A673 (cell line): ENCODE measurements around the gene NPFF. TPM values are rescaled to one million over a fixed set of nuclear protein-coding genes. Genes with fewer than 3 reads are reported as not detected.

ENCODE experiments used
- BruUV-seq: library from RNA; stranded (reverse); fragments of 400-500 nt; replicated peaks from 2 replicates; lab custom pipeline; 2021; lab: Mats Ljungman, UMichigan
- CTCF ChIA-PET: fragments of 300-600 bp; sonication (Branson Sonifier 250); formaldehyde crosslinking; loops from one replicate; lab custom pipeline; 2022; ENCODE audit warnings: antibody characterized with exemption; lab: Charles Lee
- POLR2A ChIA-PET: fragments of 300-600 bp; sonication (Branson Sonifier 250); formaldehyde crosslinking; loops from one replicate; lab custom pipeline; 2022; ENCODE audit warnings: antibody characterized with exemption; ENCODE audit not compliant: low non-redundant PET; lab: Charles Lee
- DNase-seq: peaks from one replicate; pipeline ENCODE4 v3.0.0-alpha.2; 2015; ENCODE audit warnings: low spot score
- H3K27ac ChIP-seq: fragments of 200-600 bp; sonication (generic); 2 replicates; pipeline ENCODE4 v1.5.1; 2016; ENCODE audit warnings: mixed run types, low read depth, mild to moderate bottlenecking, mixed read lengths, antibody characterized with exemption, low read length; ENCODE audit not compliant: poor library complexity, severe bottlenecking
- H3K27me3 ChIP-seq: fragments of 200-600 bp; sonication (generic); replicated peaks from 2 replicates; pipeline ENCODE4 v1.6.1; 2017; ENCODE audit warnings: mixed run types, low read depth, mild to moderate bottlenecking, mixed read lengths, antibody characterized with exemption, low read length; ENCODE audit not compliant: insufficient read depth, poor library complexity
- H3K36me3 ChIP-seq: fragments of 200-600 bp; sonication (generic); 2 replicates; pipeline ENCODE4 v1.6.1; 2016; ENCODE audit warnings: mixed run types, mild to moderate bottlenecking, mixed read lengths, antibody characterized with exemption, low read length; ENCODE audit not compliant: insufficient read depth, poor library complexity, severe bottlenecking
- H3K4me1 ChIP-seq: fragments of 200-600 bp; sonication (generic); 2 replicates; pipeline ENCODE4 v1.6.1; 2017; ENCODE audit warnings: mixed run types, mild to moderate bottlenecking, mixed read lengths, antibody characterized with exemption, low read length; ENCODE audit not compliant: insufficient read depth, poor library complexity, severe bottlenecking
- H3K4me3 ChIP-seq: fragments of 200-600 bp; sonication (generic); 2 replicates; pipeline ENCODE4 v1.5.1; 2016; ENCODE audit warnings: low read depth, mixed run types, mild to moderate bottlenecking, mixed read lengths, low read length; ENCODE audit not compliant: poor library complexity, severe bottlenecking
- H3K9me3 ChIP-seq: fragments of 200-600 bp; sonication (generic); 2 replicates; pipeline ENCODE4 v1.6.1; 2016; ENCODE audit warnings: mixed run types, low read depth, mild to moderate bottlenecking, mixed read lengths, antibody characterized with exemption, low read length; ENCODE audit not compliant: poor library complexity, severe bottlenecking
- EZH2 ChIP-seq: fragments of 200-600 bp; sonication (generic); IDR thresholded peaks from 2 replicates; pipeline ENCODE4 v1.6.1; 2017; ENCODE audit warnings: borderline replicate concordance, low read depth, mild to moderate bottlenecking, mixed read lengths, antibody characterized with exemption, low read length; ENCODE audit not compliant: poor library complexity, severe bottlenecking
- intact Hi-C: fragments of 100-400 bp; cut with micrococcal nuclease; formaldehyde crosslinking; loops from one replicate; pipeline ENCODE4 v1.10.0; 2022; ENCODE audit not compliant: unreplicated experiment
- total RNA-seq: library from RNA; stranded (reverse); gene quantifications from 2 replicates; pipeline ENCODE4 v1.2.3, GENCODE V29; 2021
- TF ChIP-seq, protein P1 (sequence below): fragments of 300-800, 200-600 bp; sonication (generic); conservative IDR thresholded peaks from 2 replicates; pipeline ENCODE4 v1.5.1; 2017; ENCODE audit warnings: low read depth, mild to moderate bottlenecking, antibody characterized with exemption, low read length, moderate library complexity, mixed read lengths

Gene NPFF
- total RNA-seq, 1 experiment from 2014 or later: not detected

DNA sequence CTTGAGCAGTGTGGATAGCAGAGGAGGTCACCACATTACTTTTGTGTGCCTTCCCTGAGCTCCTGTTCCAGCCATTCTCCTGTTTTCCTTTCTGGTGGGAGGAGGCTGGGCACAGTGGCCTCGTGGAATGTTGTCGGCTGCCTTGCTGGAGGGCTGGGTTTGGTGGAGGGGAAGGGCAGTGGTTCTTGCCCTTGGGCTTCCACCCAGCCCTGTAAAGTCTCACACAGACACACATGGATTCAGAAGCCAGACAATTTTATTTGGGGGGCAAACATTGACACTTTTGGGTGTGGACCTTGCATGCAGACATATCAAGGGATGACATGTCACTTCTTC is 866 bp downstream of the NPFF start:
- peaks cover 23% of the 10 kb centered on the region for H3K4me1 ChIP-seq
- no peak overlapping the region for H3K27ac ChIP-seq
- no peak overlapping the region for H3K4me3 ChIP-seq
- intact Hi-C loops: loop anchor here (10.0 kb wide), 1 partner anchor 768 kb away; no protein-coding TSS in a partner anchor
- no peaks in the 10 kb centered on the region for H3K27me3 ChIP-seq
- peaks cover 33% of the 10 kb centered on the region for H3K36me3 ChIP-seq
- H3K9me3 ChIP-seq: no peaks in the 10 kb centered on the region
- CTCF ChIA-PET: no interaction called here
- POLR2A ChIA-PET: no interaction called here
- DNase-seq: no peak
- no peak for TF ChIP-seq EZH2
- TF ChIP-seq, protein P1, sequence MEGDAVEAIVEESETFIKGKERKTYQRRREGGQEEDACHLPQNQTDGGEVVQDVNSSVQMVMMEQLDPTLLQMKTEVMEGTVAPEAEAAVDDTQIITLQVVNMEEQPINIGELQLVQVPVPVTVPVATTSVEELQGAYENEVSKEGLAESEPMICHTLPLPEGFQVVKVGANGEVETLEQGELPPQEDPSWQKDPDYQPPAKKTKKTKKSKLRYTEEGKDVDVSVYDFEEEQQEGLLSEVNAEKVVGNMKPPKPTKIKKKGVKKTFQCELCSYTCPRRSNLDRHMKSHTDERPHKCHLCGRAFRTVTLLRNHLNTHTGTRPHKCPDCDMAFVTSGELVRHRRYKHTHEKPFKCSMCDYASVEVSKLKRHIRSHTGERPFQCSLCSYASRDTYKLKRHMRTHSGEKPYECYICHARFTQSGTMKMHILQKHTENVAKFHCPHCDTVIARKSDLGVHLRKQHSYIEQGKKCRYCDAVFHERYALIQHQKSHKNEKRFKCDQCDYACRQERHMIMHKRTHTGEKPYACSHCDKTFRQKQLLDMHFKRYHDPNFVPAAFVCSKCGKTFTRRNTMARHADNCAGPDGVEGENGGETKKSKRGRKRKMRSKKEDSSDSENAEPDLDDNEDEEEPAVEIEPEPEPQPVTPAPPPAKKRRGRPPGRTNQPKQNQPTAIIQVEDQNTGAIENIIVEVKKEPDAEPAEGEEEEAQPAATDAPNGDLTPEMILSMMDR: no peak
- BruUV-seq: no TSS peak

DNA sequence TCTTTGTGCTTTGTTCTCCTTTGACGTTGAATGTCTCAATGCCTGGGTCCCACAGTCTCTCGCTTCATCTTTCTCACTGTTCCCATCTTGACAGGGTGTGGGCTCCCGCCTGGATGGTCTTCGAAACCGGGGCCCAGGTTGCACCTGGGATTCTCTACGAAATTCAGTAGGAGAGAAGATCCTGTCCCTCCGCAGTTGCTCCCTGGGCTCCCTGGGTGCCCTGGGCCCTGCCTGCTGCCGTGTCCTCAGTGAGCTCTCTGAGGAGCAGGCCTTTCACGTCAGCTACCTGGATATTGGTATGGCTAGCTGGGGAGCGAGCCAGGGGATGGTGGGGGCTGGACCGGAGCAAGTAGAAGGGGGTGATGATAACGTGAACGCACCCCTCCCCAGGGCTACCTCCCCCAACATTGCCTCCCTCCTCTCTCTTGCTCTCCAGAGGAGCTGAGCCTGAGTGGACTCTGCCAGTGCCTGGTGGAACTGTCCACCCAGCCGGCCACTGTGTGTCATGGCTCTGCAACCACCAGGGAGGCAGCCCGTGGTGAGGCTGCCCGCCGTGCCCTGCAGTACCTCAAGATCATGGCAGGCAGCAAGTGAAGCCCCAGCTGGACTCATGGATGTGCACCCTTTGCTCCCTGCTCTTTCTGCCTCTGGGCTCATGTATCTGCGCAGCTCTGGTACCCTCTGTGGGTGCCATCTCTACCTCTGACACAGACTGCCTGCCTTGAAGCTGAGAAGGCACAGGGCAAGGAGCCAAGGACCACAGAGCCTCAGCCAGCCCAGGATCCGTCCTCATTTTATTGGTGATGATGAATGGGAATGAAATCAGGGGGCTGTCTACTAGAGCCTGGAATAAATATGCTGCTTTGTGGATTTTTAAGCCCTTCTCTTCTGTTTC is 1.5 kb downstream of the NPFF start:
- no peak overlapping the region for H3K4me3 ChIP-seq
- no TSS peak for BruUV-seq
- H3K27me3 ChIP-seq: no peaks in the 10 kb centered on the region
- H3K36me3 ChIP-seq: peaks cover 33% of the 10 kb centered on the region
- H3K27ac ChIP-seq: no peak overlapping the region
- ChIA-PET POLR2A (no interaction called here), CTCF (no interaction called here)
- TF ChIP-seq, protein P1: no peak
- no peak for TF ChIP-seq EZH2
- no peaks in the 10 kb centered on the region for H3K9me3 ChIP-seq
- intact Hi-C loops: loop anchor here (10.0 kb wide), 1 partner anchor 769 kb away; no protein-coding TSS in a partner anchor
- peaks cover 23% of the 10 kb centered on the region for H3K4me1 ChIP-seq
- DNase-seq: no peak

DNA sequence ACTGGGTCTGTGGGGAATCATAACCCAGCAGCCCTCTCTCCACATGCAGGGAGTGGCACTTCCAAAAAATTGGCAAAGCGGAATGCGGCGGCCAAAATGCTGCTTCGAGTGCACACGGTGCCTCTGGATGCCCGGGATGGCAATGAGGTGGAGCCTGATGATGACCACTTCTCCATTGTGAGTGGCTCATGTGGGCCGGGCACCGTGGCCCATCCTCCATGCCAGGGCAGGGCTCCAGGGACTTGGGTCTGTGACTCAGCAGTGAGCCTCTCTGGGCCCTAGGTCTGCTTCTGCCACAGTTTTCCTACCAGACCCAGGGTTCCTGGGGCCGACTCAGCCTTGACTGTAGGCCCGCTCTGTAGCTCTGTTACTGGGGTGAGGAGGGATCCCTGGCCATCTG is 2.2 kb downstream of the NPFF start:
- H3K27ac ChIP-seq: no peak overlapping the region
- no TSS peak for BruUV-seq

More for the DNA sequence above, 2.2 kb downstream of the NPFF start:
- Histone ChIP-seq H3K4me1 (peaks cover 26% of the 10 kb centered on the region), H3K36me3 (peaks cover 33% of the 10 kb centered on the region), H3K4me3 (no peak overlapping the region), H3K9me3 (no peaks in the 10 kb centered on the region), H3K27me3 (no peaks in the 10 kb centered on the region)
- ChIA-PET CTCF (no interaction called here), POLR2A (no interaction called here)
- DNase-seq: no peak
- TF ChIP-seq, protein P1: no peak
- no peak for TF ChIP-seq EZH2
- intact Hi-C loops: loop anchor here (10.0 kb wide), 1 partner anchor 770 kb away; no protein-coding TSS in a partner anchor
